SK-N-SH treated with all-trans-retinoic acid at 6 μM for 48 hours (cell line): Measurements from ENCODE around the gene IQSEC1.

ENCODE experiments used
- ATAC-seq: fragments of 200-7000 bp; cut with Tn5 transposase; 3 replicates; pipeline ENCODE4 v1.9.1; 2020; ENCODE audit warnings: mild to moderate bottlenecking, moderate library complexity
- ARNTL ChIP-seq: fragments of 450-650 bp; formaldehyde crosslinking; IDR thresholded peaks from 2 replicates; pipeline ENCODE4 v1.5.0; 2020; ENCODE audit warnings: low read depth, mild to moderate bottlenecking, moderate library complexity, borderline replicate concordance
- BACH2 ChIP-seq: fragments of 250-450 bp; sonication (Bioruptor Pico); IDR thresholded peaks from 2 replicates; pipeline ENCODE4 v1.9.0; 2021; ENCODE audit warnings: mild to moderate bottlenecking, borderline replicate concordance
- CREB5 ChIP-seq: fragments of 250-450 bp; sonication (Bioruptor Pico); IDR thresholded peaks from 2 replicates; pipeline ENCODE4 v1.5.1; 2020; ENCODE audit warnings: low read depth, mild to moderate bottlenecking, moderate library complexity
- CSDC2 ChIP-seq: fragments of 250-450 bp; sonication (Bioruptor Pico); IDR thresholded peaks from 2 replicates; pipeline ENCODE4 v1.5.0; 2020; ENCODE audit warnings: mild to moderate bottlenecking, moderate library complexity
- CSRNP3 ChIP-seq: fragments of 250-450 bp; sonication (Bioruptor Pico); IDR thresholded peaks from 2 replicates; pipeline ENCODE4 v1.5.1; 2021; ENCODE audit warnings: mild to moderate bottlenecking, moderate library complexity
- ESRRG ChIP-seq: fragments of 250-450 bp; sonication (Bioruptor Pico); IDR thresholded peaks from 2 replicates; pipeline ENCODE4 v1.6.1; 2021; ENCODE audit warnings: mild to moderate bottlenecking
- GLIS3 ChIP-seq: fragments of 250-450 bp; sonication (Bioruptor Pico); IDR thresholded peaks from 2 replicates; pipeline ENCODE4 v1.5.0; 2020; ENCODE audit warnings: mild to moderate bottlenecking, moderate library complexity
- OSR1 ChIP-seq: fragments of 250-450 bp; sonication (Bioruptor Pico); IDR thresholded peaks from 2 replicates; pipeline ENCODE4 v1.8.0; 2022; ENCODE audit warnings: moderate library complexity, mild to moderate bottlenecking, inconsistent platforms
- POU6F1 ChIP-seq: fragments of 250-450 bp; sonication (Bioruptor Pico); IDR thresholded peaks from 2 replicates; pipeline ENCODE4 v1.8.0; 2021; ENCODE audit warnings: low read depth, mild to moderate bottlenecking, moderate library complexity, borderline replicate concordance
- PPARA ChIP-seq: fragments of 250-450 bp; sonication (Bioruptor Pico); IDR thresholded peaks from 2 replicates; pipeline ENCODE4 v1.5.0; 2020; ENCODE audit warnings: mild to moderate bottlenecking, borderline replicate concordance
- RARB ChIP-seq: fragments of 250-450 bp; sonication (Bioruptor Pico); IDR thresholded peaks from 2 replicates; pipeline ENCODE4 v1.8.0; 2021; ENCODE audit warnings: mild to moderate bottlenecking, moderate library complexity
- TCF4 ChIP-seq: fragments of 250-450 bp; sonication (Bioruptor Pico); IDR thresholded peaks from 2 replicates; pipeline ENCODE4 v1.8.0; 2021; ENCODE audit warnings: mild to moderate bottlenecking, moderate library complexity, borderline replicate concordance
- TOX ChIP-seq: fragments of 250-450 bp; sonication (Bioruptor Pico); IDR thresholded peaks from 2 replicates; pipeline ENCODE4 v1.8.0; 2021; ENCODE audit warnings: mild to moderate bottlenecking, moderate library complexity, borderline replicate concordance
- TSHZ2 ChIP-seq: fragments of 250-450 bp; sonication (Bioruptor Pico); IDR thresholded peaks from 2 replicates; pipeline ENCODE4 v1.5.0; 2020; ENCODE audit warnings: mild to moderate bottlenecking, moderate library complexity
- ZC3H10 ChIP-seq: fragments of 250-450 bp; sonication (Bioruptor Pico); IDR thresholded peaks from 2 replicates; pipeline ENCODE4 v1.5.1; 2021; ENCODE audit warnings: mild to moderate bottlenecking, moderate library complexity
- ZFP30 ChIP-seq: fragments of 450-650 bp; formaldehyde crosslinking; IDR thresholded peaks from 2 replicates; pipeline ENCODE4 v1.5.0; 2022; ENCODE audit warnings: mild to moderate bottlenecking, moderate library complexity
- ZNF8 ChIP-seq: fragments of 450-650 bp; formaldehyde crosslinking; IDR thresholded peaks from 2 replicates; pipeline ENCODE4 v1.5.0; 2020; ENCODE audit warnings: mild to moderate bottlenecking, moderate library complexity

Gene IQSEC1

GRCh38 chr3:12939137-12939536, 134.1 kb downstream of the IQSEC1 start:
- ATAC-seq: no peak
- no peak for TF ChIP-seq ZNF8 (CRISPR knock-in tag)
- TF ChIP-seq TSHZ2: no peak
- TF ChIP-seq PPARA: no peak
- no peak for TF ChIP-seq ESRRG (CRISPR knock-in tag)
- TF ChIP-seq CREB5: no peak
- TF ChIP-seq TOX (CRISPR knock-in tag): no peak
- no peak for TF ChIP-seq ZFP30
- TF ChIP-seq GLIS3 (CRISPR knock-in tag): no peak
- TF ChIP-seq CSRNP3 (CRISPR knock-in tag): no peak
- TF ChIP-seq BACH2 (CRISPR knock-in tag): no peak

- no peak for ATAC-seq
- no peak for TF ChIP-seq TCF4 (CRISPR knock-in tag)
- no peak for TF ChIP-seq RARB (CRISPR knock-in tag)
- no peak for TF ChIP-seq ZC3H10 (CRISPR knock-in tag)
- TF ChIP-seq OSR1 (CRISPR knock-in tag): no peak
- TF ChIP-seq POU6F1 (CRISPR knock-in tag): no peak
- no peak for TF ChIP-seq BACH2 (CRISPR knock-in tag)
- TF ChIP-seq GLIS3 (CRISPR knock-in tag): no peak
- no peak for TF ChIP-seq ZFP30
- no peak for TF ChIP-seq CSDC2 (CRISPR knock-in tag)
- no peak for TF ChIP-seq TSHZ2
Observed at GRCh38 chr3:12938258-12938711, 134.9 kb downstream of the IQSEC1 start.

GRCh38 chr3:12935861-12936830, 137.1 kb downstream of the IQSEC1 start:
- no peak for ATAC-seq
- TF ChIP-seq ESRRG (CRISPR knock-in tag): no peak
- no peak for TF ChIP-seq ZC3H10 (CRISPR knock-in tag)
- no peak for TF ChIP-seq OSR1 (CRISPR knock-in tag)
- no peak for TF ChIP-seq RARB (CRISPR knock-in tag)
- no peak for TF ChIP-seq PPARA
- TF ChIP-seq ARNTL (CRISPR knock-in tag): no peak
- TF ChIP-seq TCF4 (CRISPR knock-in tag): no peak
- TF ChIP-seq, all 23 proteins: peak for 0
